ENCODE results near the gene CTXN3.

Gene CTXN3
- total RNA-seq, result 0 to 0.07 reads per million in 2 donors

- DNase-seq, result no peak
Observed at GRCh38 chr5:127649018-127649439, at the start of gene CTXN3. Gene CTXN3 (plus strand): TSS chr5:127649082. CDS start chr5:127657522, 8,440 bp downstream.

- DNase-seq, result no peak
Observed at GRCh38 chr5:127599320-127599719, 49.6 kb upstream of the CTXN3 start.

- no peak for DNase-seq
Observed at GRCh38 chr5:127599847-127600246, 49.0 kb upstream of the CTXN3 start.

GRCh38 chr5:127601111-127601510, 47.8 kb upstream of the CTXN3 start:
- no peak for DNase-seq

- DNase-seq, result no peak
Observed at GRCh38 chr5:127601601-127602000, 47.3 kb upstream of the CTXN3 start.

GRCh38 chr5:127602481-127602880, 46.4 kb upstream of the CTXN3 start:
- no peak for DNase-seq

GRCh38 chr5:127602896-127603844, 45.7 kb upstream of the CTXN3 start:
- peak in 1 of 5 experiments; percentile 2 for DNase-seq

GRCh38 chr5:127608077-127608660, 40.7 kb upstream of the CTXN3 start:
- no peak for DNase-seq

GRCh38 chr5:127609011-127609410, 39.9 kb upstream of the CTXN3 start:
- DNase-seq, result no peak

GRCh38 chr5:127609957-127610356, 38.9 kb upstream of the CTXN3 start:
- no peak for DNase-seq

- DNase-seq, result no peak
Observed at GRCh38 chr5:127612441-127613141, 36.3 kb upstream of the CTXN3 start.

- DNase-seq, result no peak
Observed at GRCh38 chr5:127615916-127616315, 33.0 kb upstream of the CTXN3 start.

- no peak for DNase-seq
Observed at GRCh38 chr5:127619908-127620479, 28.9 kb upstream of the CTXN3 start.

- no peak for DNase-seq
Observed at GRCh38 chr5:127621601-127622325, 27.1 kb upstream of the CTXN3 start.

GRCh38 chr5:127634007-127634406, 14.9 kb upstream of the CTXN3 start:
- DNase-seq, result no peak

- no peak for DNase-seq
Observed at GRCh38 chr5:127639828-127640227, 9.1 kb upstream of the CTXN3 start.

GRCh38 chr5:127642949-127643348, 5.9 kb upstream of the CTXN3 start:
- DNase-seq, result no peak

- no peak for DNase-seq
Observed at GRCh38 chr5:127643607-127644006, 5.3 kb upstream of the CTXN3 start.

GRCh38 chr5:127645300-127645726, 3.6 kb upstream of the CTXN3 start:
- DNase-seq, result no peak

GRCh38 chr5:127647361-127647958, 1.4 kb upstream of the CTXN3 start:
- DNase-seq, result no peak

- no peak for DNase-seq
Observed at GRCh38 chr5:127650022-127650421, 1.1 kb downstream of the CTXN3 start.

GRCh38 chr5:127650649-127651048, 1.8 kb downstream of the CTXN3 start:
- DNase-seq, result no peak
